HepG2 (cell line): ENCODE results near the gene MAN2A1.

ENCODE experiments used
- CEBPB ChIP-seq: IDR thresholded peaks from 2 replicates; pipeline ENCODE4 v1.6.1; 2011; ENCODE audit warnings: low read depth, low read length, improper control_type of control experiment, borderline replicate concordance
- CEBPZ ChIP-seq: IDR thresholded peaks from 2 replicates; pipeline ENCODE4 v1.6.1; 2012; ENCODE audit warnings: low read length, improper control_type of control experiment
- CTCF ChIP-seq: sonication (generic); formaldehyde crosslinking; IDR thresholded peaks from 2 replicates; pipeline ENCODE4 v1.5.0; 2020; ENCODE audit warnings: mild to moderate bottlenecking, missing genetic modification reagents, moderate library complexity
- KDM1A ChIP-seq: IDR thresholded peaks from 2 replicates; pipeline ENCODE4 v1.6.1; 2016; ENCODE audit warnings: missing compliant biosample characterization
- NFYB ChIP-seq: sonication (generic); formaldehyde crosslinking; IDR thresholded peaks from 2 replicates; pipeline ENCODE4 v1.4.0; 2020; ENCODE audit warnings: missing genetic modification reagents
- RBAK ChIP-seq: sonication (generic); formaldehyde crosslinking; IDR thresholded peaks from 2 replicates; pipeline ENCODE4 v1.5.1; 2020; ENCODE audit warnings: mild to moderate bottlenecking, missing genetic modification reagents
- ZBTB3 ChIP-seq: sonication (generic); formaldehyde crosslinking; IDR thresholded peaks from 2 replicates; pipeline ENCODE4 v1.4.0; 2020; ENCODE audit warnings: low read depth, mild to moderate bottlenecking, moderate library complexity, missing genetic modification reagents, borderline replicate concordance
- ZBTB49 ChIP-seq: sonication (generic); formaldehyde crosslinking; IDR thresholded peaks from 2 replicates; pipeline ENCODE4 v1.4.0; 2020; ENCODE audit warnings: missing genetic modification reagents, borderline replicate concordance
- ZFX ChIP-seq: sonication (generic); formaldehyde crosslinking; IDR thresholded peaks from 2 replicates; pipeline ENCODE4 v1.4.0; 2020; ENCODE audit warnings: mild to moderate bottlenecking, low read depth, missing genetic modification reagents, moderate library complexity
- ZNF205 ChIP-seq: IDR thresholded peaks from 2 replicates; pipeline ENCODE4 v1.6.1; 2018; ENCODE audit warnings: missing biosample characterization, missing genetic modification reagents
- ZNF251 ChIP-seq: sonication (generic); formaldehyde crosslinking; IDR thresholded peaks from 2 replicates; pipeline ENCODE4 v1.9.0; 2021; ENCODE audit warnings: mild to moderate bottlenecking, missing genetic modification reagents

- no peak for TF ChIP-seq ZBTB49 (CRISPR knock-in tag)
- TF ChIP-seq CTCF (CRISPR knock-in tag), result no peak
- no peak for TF ChIP-seq ZBTB3 (CRISPR knock-in tag)
- TF ChIP-seq ZNF205, result no peak
- no peak for TF ChIP-seq ZNF251
- no peak for TF ChIP-seq CEBPZ
- no peak for TF ChIP-seq ZFX
- TF ChIP-seq CEBPB, result no peak
- no peak for TF ChIP-seq KDM1A (CRISPR knock-in tag)
- TF ChIP-seq NFYB, result no peak
- no peak for TF ChIP-seq RBAK (CRISPR knock-in tag)
These were observed 67.8 kb downstream of the MAN2A1 start for GRCh38 chr5:109757490-109757889.
